ENCODE data around the gene GKN1.

DNA sequence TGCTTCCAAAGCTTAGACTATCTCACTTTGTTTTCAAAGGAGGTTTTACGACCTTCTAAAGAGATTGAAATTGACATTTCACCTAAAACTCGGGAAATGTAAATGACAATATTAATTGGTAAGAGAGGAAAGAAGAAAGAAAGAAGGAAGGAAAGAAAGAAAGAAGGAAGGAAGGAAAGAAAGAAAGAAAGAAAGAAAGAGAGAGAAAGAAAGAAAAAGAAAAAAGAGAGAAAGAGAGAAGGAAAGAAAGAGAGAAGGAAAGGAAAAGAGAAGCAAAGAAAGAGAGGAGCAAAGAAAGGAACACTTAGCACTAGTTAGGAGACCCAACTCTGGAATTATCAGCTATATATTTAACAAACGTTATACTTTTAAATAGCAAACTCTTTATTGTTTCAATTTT, 3.7 kb downstream of the GKN1 start:
- TF ChIP-seq, protein P1, sequence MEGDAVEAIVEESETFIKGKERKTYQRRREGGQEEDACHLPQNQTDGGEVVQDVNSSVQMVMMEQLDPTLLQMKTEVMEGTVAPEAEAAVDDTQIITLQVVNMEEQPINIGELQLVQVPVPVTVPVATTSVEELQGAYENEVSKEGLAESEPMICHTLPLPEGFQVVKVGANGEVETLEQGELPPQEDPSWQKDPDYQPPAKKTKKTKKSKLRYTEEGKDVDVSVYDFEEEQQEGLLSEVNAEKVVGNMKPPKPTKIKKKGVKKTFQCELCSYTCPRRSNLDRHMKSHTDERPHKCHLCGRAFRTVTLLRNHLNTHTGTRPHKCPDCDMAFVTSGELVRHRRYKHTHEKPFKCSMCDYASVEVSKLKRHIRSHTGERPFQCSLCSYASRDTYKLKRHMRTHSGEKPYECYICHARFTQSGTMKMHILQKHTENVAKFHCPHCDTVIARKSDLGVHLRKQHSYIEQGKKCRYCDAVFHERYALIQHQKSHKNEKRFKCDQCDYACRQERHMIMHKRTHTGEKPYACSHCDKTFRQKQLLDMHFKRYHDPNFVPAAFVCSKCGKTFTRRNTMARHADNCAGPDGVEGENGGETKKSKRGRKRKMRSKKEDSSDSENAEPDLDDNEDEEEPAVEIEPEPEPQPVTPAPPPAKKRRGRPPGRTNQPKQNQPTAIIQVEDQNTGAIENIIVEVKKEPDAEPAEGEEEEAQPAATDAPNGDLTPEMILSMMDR (IDR thresholded peaks at IDR 0.05; ENCODE audit: low read depth, low read length): no peak
- TF ChIP-seq POLR2A (IDR thresholded peaks at IDR 0.05; ENCODE audit: extremely low read depth, insufficient read length): no peak
- TF ChIP-seq, protein P2, sequence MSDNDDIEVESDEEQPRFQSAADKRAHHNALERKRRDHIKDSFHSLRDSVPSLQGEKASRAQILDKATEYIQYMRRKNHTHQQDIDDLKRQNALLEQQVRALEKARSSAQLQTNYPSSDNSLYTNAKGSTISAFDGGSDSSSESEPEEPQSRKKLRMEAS (IDR thresholded peaks at IDR 0.05; ENCODE audit: low read depth, low read length): no peak
- no peak for TF ChIP-seq MYC (IDR thresholded peaks at IDR 0.05; ENCODE audit: low read depth, low read length)
